HG03575 (cell line): ENCODE data around the gene PRKAR2B.
"Not testable (repeated sequence)": the region's sequence is repeated elsewhere in the genome, so short reads cannot be mapped to it uniquely, and the experiment has no call there.

Experiments
- ATAC-seq: cut with Tn5 transposase; IDR thresholded peaks from one replicate; pipeline ENCODE4 v1.9.1; 2021; ENCODE audit not compliant: unreplicated experiment, insufficient number of reproducible peaks, low FRiP score; ENCODE audit errors: extremely low read depth

The PRKAR2B gene

DNA sequence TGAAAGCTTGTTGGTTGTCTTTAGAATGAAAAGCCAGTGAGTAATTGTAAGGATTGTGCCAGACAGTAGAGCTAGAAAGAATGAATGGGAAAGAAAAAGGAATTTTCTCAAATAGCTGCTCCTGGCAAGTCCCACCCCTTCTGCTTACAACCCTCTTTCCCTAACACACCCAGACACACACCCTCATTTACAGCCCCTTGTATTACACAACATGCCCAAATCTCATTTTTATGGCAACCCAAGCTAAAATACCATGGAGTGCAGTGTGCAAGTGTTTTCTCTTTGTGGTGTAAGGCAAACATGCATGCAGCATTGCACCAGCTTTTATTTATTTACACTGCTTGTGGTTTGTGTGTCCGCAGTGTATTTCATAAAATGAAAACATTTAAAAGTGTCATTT lies 1.5 kb downstream of the PRKAR2B start:
- ATAC-seq: no peak

DNA sequence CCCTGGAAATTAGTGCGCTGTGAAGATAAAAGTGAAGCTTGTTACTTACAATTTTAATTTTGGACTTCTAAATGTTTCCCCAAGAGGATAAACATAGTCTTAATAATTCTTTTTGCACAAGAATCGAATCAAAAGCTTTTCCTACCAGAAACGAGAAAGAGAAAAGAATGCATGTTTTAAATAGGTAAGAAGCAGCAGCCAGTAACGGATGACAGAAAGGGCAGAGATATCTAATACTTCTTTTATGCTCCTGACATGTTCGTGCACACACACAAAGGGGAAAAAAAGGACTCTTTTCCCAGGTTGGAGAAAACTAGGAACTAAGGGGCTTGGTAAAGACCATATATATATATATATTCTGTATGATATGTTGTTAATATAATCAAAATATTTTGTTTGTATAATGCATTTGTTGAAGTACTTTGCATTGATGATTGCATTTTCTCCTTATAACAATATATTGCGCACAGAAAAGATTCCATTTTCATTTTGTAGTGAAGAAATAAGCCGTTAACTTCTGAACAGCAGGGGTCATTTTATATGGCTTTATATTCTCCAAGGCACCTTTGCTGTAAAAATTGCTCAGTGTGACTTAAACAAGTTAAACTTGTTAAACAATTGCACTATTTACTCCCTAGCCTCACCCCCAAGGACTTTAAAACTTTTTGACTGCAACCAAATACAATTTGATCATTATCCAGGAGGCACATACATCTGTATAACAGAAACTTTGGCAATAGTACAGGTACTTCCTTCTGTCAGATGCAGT lies 2.2 kb downstream of the PRKAR2B start:
- no peak for ATAC-seq

DNA sequence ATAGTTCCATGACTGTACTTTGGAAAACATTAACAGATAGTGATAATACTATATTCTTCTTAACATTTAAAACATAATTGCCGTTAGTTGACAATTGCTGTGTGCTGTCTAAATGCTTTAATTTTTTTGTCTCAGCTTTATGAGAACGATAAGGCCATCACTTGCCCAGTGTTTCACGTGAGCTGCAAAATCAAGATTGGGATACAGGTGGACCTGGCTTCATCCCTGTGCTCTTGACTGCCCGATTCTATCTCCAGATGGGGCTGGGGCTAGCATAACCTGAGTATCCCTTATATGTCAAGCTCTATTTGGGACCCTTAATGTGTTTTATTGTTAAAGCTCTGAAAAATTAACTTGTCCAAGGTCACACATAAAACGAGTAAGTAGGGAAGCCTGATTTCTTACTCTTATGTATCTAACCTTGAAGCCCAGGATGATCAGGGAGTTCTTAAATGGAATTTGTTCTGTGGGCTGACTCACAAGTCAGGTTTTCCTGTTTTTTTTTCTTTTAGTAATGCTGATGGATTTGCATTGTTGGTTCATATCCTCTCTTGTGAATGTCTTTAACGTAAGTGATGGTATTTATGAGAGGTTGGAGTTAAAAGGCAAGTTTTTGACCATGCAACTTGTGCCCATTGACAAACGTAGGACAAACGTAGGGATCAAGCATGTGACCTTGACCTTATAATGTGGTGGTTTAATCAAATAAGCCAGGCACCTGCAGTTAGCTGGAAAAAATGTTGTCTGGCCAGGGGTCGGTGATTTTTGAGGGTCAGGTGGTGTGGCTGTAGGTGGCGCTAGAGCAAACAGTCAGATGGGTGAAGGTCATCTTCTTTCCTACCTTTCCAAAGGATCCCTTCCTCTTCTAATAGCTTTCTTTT lies 3.6 kb downstream of the PRKAR2B start:
- ATAC-seq: no peak

DNA sequence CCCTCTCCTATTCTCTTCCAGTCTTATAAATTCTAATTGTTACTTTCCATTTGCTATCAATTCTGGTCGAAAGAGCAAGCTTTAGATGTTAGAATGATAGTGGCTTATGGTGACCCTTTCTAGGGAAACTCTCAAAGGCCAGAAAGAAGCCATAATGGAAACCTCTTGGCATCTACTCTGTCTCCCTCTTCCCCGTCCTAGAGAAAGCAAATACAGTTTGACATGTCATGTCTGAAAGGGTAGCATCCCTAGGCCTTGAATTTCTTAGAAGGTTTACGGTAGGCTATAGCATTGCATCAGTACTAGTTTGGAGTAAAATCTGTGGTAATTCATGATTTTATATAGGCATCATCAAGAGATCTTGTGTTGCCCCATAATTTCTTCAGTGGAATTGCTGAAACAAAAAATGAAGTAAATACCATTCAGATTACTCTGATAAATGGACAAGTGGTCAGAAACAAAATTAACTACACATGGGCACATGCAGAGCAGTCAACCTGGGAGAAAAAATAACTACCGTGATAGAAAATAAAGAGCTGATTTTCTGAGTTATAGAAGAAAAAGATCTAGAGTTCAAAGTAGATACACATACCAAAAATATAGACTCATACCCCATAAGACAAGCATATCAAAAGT lies 4.4 kb downstream of the PRKAR2B start:
- ATAC-seq: no peak

DNA sequence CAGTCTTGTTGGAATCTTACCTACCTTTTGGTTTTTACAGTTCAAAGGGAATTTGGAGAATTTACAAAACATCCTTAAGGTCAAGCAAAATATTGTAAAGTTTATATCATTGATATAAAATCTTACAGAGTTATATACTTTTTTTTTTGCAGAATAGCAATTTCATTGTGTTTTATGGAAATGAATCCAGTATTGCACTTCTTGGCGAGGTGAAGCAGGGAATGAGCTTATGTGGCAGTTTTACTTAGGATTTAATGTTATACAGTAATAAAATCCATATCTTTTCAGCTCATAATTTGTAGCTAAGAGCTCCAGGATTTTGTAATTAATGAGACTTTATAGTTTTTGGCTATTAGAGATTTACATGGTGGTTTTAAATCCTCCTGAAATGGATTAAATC lies 5.0 kb downstream of the PRKAR2B start:
- no peak for ATAC-seq

DNA sequence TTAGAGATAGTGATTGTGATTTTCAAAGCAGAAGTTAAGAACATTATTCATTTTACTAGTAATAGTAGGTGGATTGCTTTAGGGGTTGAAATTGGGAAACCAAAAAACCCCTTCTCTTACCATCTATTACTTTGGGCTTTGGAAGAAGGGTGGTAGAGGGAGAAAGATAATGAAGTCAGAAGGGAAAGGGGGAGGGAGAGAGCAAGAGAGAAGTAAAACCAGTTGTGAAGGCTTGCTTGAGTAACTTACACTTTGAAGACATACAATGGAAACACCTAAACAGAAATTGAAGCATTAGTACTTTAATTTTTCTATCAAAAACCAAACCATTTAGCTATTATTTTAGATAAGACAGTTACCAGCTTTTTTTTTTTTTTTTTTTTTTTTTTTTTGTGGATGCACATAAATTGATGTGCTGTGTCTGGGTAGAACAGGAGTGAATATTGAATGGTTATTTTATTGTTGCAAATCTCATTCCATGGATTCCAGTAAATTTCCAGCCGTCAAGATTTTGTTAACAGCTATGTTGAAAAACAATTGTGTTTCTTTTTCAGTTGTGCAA lies 5.5 kb downstream of the PRKAR2B start:
- ATAC-seq: no peak

DNA sequence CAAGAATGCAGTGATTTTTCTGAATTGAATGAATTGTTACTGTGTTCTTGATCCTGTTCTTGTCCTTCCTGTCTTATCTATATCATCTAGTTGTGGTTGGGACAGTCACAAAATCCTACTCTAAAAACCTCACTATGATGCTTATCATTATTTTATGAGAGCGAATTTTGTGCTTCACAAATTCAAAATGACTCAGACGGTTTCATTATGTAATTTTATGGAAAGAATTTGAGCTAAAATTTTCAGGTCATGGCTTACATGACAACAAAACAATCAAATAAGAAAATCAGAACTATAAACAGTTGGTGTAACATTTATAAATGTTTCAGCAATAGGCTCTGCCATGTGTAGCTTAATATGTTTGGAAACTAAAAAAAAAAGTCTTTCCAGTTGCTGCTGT lies 6.9 kb downstream of the PRKAR2B start:
- ATAC-seq: no peak

DNA sequence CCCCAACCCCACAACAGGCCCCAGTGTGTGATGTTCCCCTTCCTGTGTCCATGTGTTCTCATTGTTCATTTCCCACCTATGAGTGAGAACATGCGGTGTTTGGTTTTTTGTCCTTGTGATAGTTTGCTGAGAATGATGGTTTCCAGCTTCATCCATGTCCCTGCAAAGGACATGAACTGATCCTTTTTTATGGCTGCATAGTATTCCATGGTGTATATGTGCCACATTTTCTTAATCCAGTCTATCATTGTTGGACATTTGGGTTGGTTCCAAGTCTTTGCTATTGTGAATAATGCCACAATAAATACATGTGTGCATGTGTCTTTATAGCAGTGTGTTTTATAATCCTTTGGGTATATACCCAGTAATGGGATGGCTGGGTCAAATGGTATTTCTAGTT lies 10.5 kb downstream of the PRKAR2B start:
- not testable (repeated sequence) for ATAC-seq

DNA sequence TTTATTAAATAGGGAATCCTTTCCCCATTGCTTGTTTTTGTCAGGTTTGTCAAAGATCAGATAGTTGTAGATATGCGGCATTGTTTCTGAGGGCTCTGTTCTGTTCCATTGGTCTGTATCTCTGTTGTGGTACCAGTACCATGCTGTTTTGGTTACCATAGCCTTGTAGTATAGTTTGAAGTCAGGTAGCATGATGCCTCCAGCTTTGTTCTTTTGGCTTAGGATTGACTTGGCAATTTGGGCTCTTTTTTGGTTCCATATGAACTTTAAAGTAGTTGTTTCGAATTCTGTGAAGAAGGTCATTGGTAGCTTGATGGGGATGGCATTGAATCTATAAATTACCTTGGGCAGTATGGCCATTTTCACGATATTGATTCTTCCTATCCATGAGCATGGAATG lies 11.6 kb downstream of the PRKAR2B start:
- ATAC-seq: not testable (repeated sequence)

DNA sequence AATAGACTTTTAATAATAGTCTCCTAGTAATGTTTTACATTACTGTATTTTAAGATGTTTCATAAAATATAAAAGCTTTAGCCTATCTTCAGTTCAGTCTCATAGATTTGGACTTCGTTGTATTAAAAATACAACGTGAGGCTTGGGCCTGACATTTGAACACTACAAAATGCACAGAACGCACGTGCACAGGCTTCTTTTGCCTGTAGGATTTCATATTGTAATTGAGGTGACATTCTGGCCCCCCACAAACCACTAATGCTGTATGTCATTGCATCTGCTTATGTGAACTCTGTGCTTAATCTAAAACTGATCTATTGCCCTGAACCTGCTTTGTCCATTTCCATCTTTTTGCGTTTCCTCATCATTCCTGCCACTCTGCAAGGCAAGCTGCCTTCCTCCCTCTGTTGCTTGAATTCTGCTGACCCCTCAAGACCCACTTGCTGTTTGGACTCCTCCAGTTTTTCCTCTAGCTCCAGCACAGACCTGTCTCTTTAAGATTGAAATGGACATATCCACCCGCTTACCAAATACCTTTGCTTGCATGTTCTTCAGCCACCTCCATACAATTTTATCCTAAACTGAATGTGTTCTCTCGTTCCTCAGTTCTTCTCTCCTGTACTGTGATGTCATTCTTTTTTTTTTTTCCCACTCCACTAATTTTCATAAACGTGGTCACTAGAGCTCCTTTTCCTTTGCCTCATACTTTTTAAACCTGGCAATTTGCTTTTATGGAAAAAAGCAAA lies 12.4 kb downstream of the PRKAR2B start:
- ATAC-seq: no peak

DNA sequence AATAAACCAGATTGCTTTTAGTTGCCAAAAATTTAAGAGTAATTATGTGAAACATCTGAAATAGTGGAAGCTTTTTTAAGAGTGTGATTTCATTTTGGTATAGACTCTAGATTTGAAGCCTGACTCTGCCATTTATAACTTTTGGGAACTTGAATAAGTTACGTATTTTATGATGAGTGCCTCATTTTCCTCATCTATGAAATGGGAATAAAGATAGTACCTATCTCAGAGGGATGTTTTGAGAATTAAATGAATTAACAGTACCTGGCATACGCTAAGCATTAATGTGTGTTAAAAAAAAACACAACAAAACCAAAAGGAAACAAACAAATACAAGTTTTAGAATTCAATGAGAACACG lies 12.9 kb downstream of the PRKAR2B start:
- ATAC-seq: no peak

DNA sequence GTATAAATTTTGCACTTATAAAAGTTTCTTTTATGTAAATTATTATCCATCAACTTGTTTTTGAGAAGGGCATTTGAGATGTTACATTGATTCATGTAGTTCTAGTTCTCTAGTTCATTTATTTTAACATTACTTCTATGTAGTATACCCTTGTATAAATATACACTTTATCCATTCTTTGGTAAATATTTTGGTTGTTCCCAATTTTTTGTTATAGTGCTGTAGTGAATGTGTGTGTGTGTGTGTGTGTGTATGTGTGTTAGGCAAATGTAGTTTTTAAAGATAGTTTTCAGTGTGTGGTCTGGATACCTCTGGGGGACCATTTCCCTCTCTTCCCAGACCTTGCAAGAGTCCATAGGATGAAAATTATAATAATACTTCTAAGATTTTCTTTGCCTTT lies 15.0 kb downstream of the PRKAR2B start:
- no peak for ATAC-seq

DNA sequence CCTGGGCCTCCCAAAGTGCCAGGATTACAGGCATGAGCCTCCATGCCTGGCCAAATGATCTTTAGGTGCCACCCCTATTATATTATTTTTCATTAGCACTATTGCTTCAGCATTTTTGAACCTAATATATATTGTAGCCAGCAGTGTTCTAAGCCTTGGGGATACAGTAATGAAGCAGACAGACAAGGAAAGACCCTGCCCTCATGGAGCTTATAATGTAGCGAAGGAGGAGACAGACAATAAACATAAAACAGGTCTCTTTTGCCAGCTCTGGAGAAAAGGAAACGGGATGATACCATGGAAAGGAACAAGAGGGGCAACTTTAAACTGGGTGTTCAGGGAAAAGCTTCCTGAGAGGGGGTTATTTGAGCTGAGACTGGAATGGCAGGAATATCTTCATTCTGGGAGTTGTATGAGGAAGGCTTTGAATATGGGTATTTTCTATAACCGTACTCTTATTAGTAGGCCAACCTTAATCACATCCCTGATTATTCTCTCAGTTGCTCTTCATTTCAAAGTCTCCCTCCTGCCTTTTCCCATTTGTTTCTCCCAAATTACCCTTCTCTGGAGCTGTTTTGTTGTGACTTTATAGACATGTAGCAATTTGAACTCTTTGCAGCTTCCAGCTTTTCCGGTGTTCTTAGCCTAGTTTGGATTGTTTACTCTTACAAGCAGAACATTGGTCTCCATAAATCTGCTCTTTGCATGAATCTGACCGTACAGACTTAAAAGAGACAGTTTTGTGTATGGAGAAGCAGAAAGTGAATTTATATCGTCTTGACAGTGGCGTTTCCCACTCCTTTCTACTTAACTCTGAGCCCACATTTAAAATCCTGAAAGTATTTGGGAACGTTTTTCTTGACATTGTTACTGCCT lies 19.0 kb downstream of the PRKAR2B start:
- ATAC-seq: no peak

DNA sequence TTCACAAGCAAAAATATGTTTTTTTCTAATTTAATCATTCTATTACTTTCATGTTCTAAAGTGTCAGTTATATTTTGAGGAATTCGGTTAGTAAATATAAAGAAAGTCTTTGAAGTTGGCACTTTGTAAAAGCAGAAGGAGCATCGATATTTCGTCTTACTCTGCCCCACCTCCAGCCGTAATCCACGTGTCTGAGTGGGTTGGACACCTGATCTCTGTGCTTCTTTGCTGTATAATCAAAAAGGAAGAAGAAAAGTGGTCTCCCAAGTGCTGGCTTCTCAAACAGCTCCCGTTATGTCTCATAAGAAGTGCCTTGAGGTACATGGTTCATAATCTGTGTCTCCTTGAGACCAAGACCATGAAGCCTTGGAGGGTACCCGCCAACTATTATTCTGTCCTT lies 19.8 kb downstream of the PRKAR2B start:
- ATAC-seq: no peak

DNA sequence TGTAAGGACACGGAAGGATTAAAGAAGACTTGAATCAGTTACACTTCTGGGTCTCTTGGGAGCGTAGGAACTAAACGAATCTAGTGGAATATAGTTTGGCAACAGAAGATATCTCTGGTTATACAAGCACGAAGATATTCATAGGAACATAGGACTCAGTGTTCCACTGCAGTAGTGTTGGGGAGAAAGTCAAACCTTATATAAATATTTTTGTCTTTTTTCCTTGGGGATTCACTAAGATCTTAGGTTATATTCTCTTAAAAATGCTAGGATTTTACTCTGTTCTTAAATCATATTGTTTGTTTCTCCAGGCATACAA lies 21.4 kb downstream of the PRKAR2B start:
- no peak for ATAC-seq

DNA sequence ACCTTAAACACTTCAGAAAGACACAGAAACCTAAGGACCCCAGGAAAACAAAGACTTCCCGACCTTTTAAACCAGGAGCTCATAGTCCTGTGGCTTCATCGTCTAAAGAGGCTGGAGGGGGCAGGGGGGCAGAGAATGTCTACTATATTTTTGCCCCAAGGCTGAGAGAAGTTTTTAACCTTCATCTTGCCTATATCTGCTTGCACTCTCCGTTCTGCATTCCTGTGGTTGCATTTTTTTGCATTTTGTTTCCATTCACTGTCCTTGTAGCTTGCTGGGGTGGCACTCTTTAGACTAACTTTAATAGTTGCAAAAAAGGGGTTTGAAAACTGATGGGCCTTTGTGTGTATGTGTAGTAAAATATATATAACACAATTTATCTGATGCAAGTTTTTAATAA lies 23.7 kb downstream of the PRKAR2B start:
- ATAC-seq: no peak

DNA sequence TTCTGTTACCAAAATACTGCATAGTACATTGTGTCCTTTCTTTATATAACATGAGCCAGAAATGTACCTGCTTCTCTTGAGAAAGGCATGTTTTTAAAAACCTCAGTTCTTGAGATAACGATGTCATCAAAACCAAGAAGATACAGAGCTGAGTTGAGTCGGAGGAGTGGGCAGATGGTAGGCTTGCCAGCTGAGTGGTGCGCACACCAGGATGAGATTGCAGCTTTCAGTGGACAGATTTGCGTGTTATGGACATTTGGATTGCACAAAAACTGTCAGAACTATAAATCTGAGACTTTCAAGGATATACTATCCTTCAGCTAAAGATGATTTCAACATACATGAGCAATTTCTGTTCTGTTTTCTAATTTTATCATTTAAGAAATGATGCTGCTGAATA lies 25.0 kb downstream of the PRKAR2B start:
- ATAC-seq: no peak

DNA sequence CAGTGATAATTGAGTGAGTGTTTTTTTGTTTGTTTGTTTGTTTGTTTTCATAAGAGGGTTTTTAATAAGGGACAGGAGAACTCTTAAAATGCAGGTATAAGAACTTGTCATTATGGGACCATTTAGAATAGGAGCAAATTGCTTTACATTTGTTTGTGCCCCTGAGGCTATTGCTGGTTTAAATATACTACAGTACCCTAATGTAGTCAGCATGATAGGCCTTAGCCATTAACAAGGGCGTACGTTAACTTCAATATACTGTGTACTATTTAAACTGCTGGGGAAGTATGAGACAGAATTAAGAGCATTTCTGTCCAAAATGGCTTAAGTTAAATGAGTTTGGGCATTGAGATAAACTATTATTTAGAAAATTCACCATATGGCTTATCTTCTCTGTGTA lies 26.2 kb downstream of the PRKAR2B start:
- no peak for ATAC-seq
